ENCODE measurements around the gene LRIT1.

- TF ChIP-seq, protein P1, sequence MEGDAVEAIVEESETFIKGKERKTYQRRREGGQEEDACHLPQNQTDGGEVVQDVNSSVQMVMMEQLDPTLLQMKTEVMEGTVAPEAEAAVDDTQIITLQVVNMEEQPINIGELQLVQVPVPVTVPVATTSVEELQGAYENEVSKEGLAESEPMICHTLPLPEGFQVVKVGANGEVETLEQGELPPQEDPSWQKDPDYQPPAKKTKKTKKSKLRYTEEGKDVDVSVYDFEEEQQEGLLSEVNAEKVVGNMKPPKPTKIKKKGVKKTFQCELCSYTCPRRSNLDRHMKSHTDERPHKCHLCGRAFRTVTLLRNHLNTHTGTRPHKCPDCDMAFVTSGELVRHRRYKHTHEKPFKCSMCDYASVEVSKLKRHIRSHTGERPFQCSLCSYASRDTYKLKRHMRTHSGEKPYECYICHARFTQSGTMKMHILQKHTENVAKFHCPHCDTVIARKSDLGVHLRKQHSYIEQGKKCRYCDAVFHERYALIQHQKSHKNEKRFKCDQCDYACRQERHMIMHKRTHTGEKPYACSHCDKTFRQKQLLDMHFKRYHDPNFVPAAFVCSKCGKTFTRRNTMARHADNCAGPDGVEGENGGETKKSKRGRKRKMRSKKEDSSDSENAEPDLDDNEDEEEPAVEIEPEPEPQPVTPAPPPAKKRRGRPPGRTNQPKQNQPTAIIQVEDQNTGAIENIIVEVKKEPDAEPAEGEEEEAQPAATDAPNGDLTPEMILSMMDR (IDR thresholded peaks at IDR 0.05 in 2 of 3, conservative IDR thresholded peaks at IDR 0.05 in 1 of 3; ENCODE audit: borderline replicate concordance in 1 of 3, insufficient read depth in 1 of 3, low read depth in 2 of 3, low read length in 2 of 3), result no peak
- TF ChIP-seq POLR2AphosphoS5 (IDR thresholded peaks at IDR 0.05; ENCODE audit: low read depth, low read length) (no peak), POLR2A (IDR thresholded peaks at IDR 0.05; ENCODE audit: borderline replicate concordance, extremely low read depth, insufficient read depth, insufficient read length) (no peak), EZH2 (IDR thresholded peaks at IDR 0.05) (no peak), EZH2phosphoT487 (IDR thresholded peaks at IDR 0.05; ENCODE audit: borderline replicate concordance) (no peak), JUND (IDR thresholded peaks at IDR 0.05) (no peak), TCF7L2 (IDR thresholded peaks at IDR 0.05; ENCODE audit: borderline replicate concordance, extremely low read depth, insufficient read depth, insufficient read length) (no peak), RAD21 (IDR thresholded peaks at IDR 0.05; ENCODE audit: low read depth) (no peak), EGR1 (IDR thresholded peaks at IDR 0.05; ENCODE audit: low read depth) (no peak), ZFX (IDR thresholded peaks at IDR 0.05) (no peak), YY1 (IDR thresholded peaks at IDR 0.05; ENCODE audit: extremely low read depth, insufficient replicate concordance, low read depth, low read length) (no peak), SIN3A (IDR thresholded peaks at IDR 0.05; ENCODE audit: low read depth) (no peak)
- TF ChIP-seq, protein P2, sequence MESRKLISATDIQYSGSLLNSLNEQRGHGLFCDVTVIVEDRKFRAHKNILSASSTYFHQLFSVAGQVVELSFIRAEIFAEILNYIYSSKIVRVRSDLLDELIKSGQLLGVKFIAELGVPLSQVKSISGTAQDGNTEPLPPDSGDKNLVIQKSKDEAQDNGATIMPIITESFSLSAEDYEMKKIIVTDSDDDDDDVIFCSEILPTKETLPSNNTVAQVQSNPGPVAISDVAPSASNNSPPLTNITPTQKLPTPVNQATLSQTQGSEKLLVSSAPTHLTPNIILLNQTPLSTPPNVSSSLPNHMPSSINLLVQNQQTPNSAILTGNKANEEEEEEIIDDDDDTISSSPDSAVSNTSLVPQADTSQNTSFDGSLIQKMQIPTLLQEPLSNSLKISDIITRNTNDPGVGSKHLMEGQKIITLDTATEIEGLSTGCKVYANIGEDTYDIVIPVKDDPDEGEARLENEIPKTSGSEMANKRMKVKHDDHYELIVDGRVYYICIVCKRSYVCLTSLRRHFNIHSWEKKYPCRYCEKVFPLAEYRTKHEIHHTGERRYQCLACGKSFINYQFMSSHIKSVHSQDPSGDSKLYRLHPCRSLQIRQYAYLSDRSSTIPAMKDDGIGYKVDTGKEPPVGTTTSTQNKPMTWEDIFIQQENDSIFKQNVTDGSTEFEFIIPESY (IDR thresholded peaks at IDR 0.05; ENCODE audit: extremely low read depth, insufficient replicate concordance, low read length), result no peak
These were observed 6.9 kb downstream of the LRIT1 start for GRCh38 chr10:84234479-84234878.

Measured in HCT116 (cell line).